ENCODE data around the gene GPR155.

DNA sequence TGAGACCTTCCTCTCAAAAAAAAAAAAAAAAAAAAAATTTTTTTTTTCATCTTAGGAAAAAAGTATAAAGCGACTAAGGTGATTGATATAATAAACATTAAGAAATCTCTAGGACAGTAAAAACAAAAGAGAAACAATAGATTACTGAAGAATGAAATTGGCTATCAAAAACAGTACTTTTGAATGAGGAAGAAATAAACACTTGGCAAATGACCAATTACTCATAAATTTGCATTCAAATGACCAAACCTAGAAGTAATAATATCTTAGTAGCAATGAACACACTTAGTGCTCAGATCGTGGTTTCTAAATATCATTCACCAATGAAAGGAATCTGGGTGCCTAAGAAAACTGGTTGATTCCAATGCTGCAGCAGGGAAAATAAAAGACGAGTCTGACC, 101.6 kb downstream of the GPR155 start:
- no peak for TF ChIP-seq CTCF (IDR thresholded peaks at IDR 0.05)
- no peak for TF ChIP-seq POLR2A (IDR thresholded peaks at IDR 0.05; ENCODE audit: low read depth)
